ENCODE measurements around the gene DNAJB11. TPM values are rescaled to one million over a fixed set of nuclear protein-coding genes. Genes with fewer than 3 reads are reported as not detected.

Gene DNAJB11
- total RNA-seq, 1 experiment from 2014 or later, result 80.1 TPM

- Histone ChIP-seq H3K27me3 (no peaks in the 10 kb centered on the region), H3K4me3 (peak overlapping the region; percentile 30), H3K4me1 (no peaks in the 10 kb centered on the region; the same call in 1 of the 2 replicates), H3K36me3 (no peaks in the 10 kb centered on the region), H3K9me3 (replicated peaks) (no peaks in the 10 kb centered on the region), H3K27ac (no peak overlapping the region)
- peak; percentile 17 to 36 for DNase-seq
Observed at GRCh38 chr3:186596568-186597287, 26.2 kb downstream of the DNAJB11 start.

GRCh38 chr3:186598108-186598784 is 27.7 kb downstream of the DNAJB11 start:
- H3K9me3 ChIP-seq (replicated peaks), result no peaks in the 10 kb centered on the region
- DNase-seq, result no peak
- H3K4me3 ChIP-seq, result no peak overlapping the region
- no peaks in the 10 kb centered on the region; the same call in 1 of the 2 replicates for H3K4me1 ChIP-seq
- no peak overlapping the region for H3K27ac ChIP-seq
- H3K27me3 ChIP-seq, result no peaks in the 10 kb centered on the region
- H3K36me3 ChIP-seq, result no peaks in the 10 kb centered on the region

GRCh38 chr3:186598794-186599141 is 28.2 kb downstream of the DNAJB11 start:
- H3K36me3 ChIP-seq, result no peaks in the 10 kb centered on the region
- no peak overlapping the region for H3K27ac ChIP-seq
- no peak overlapping the region for H3K4me3 ChIP-seq
- no peaks in the 10 kb centered on the region for H3K9me3 ChIP-seq (replicated peaks)
- no peaks in the 10 kb centered on the region for H3K27me3 ChIP-seq
- H3K4me1 ChIP-seq, result no peaks in the 10 kb centered on the region; the same call in 1 of the 2 replicates
- no peak for DNase-seq

- no peak overlapping the region for H3K4me3 ChIP-seq
- no peak for DNase-seq
- H3K36me3 ChIP-seq, result no peaks in the 10 kb centered on the region
- no peak overlapping the region for H3K27ac ChIP-seq
- no peaks in the 10 kb centered on the region for H3K27me3 ChIP-seq
- H3K9me3 ChIP-seq (replicated peaks), result no peaks in the 10 kb centered on the region
- H3K4me1 ChIP-seq, result no peaks in the 10 kb centered on the region; the same call in 1 of the 2 replicates
Observed at GRCh38 chr3:186599142-186599784, 28.7 kb downstream of the DNAJB11 start.

- H3K9me3 ChIP-seq (replicated peaks), result no peaks in the 10 kb centered on the region
- no peak for DNase-seq
Observed at GRCh38 chr3:186599785-186600166, 29.3 kb downstream of the DNAJB11 start.

GRCh38 chr3:186600896-186601295 is 30.4 kb downstream of the DNAJB11 start:
- Histone ChIP-seq H3K4me3 (no peak overlapping the region), H3K9me3 (replicated peaks) (no peaks in the 10 kb centered on the region), H3K36me3 (no peaks in the 10 kb centered on the region), H3K27me3 (no peaks in the 10 kb centered on the region), H3K27ac (no peak overlapping the region), H3K4me1 (no peaks in the 10 kb centered on the region; the same call in 1 of the 2 replicates)
- DNase-seq, result no peak

More at GRCh38 chr3:186599785-186600166, 29.3 kb downstream of the DNAJB11 start:
- H3K27ac ChIP-seq, result no peak overlapping the region
- no peaks in the 10 kb centered on the region for H3K36me3 ChIP-seq
- no peaks in the 10 kb centered on the region; the same call in 1 of the 2 replicates for H3K4me1 ChIP-seq
- H3K27me3 ChIP-seq, result no peaks in the 10 kb centered on the region
- no peak overlapping the region for H3K4me3 ChIP-seq

GRCh38 chr3:186603159-186603558 is 32.6 kb downstream of the DNAJB11 start:
- Histone ChIP-seq H3K9me3 (replicated peaks) (no peaks in the 10 kb centered on the region), H3K36me3 (no peaks in the 10 kb centered on the region), H3K4me3 (no peak overlapping the region), H3K27me3 (no peaks in the 10 kb centered on the region), H3K4me1 (no peaks in the 10 kb centered on the region), H3K27ac (no peak overlapping the region)
- DNase-seq, result no peak

- Histone ChIP-seq H3K36me3 (no peaks in the 10 kb centered on the region), H3K4me1 (no peaks in the 10 kb centered on the region), H3K9me3 (replicated peaks) (no peaks in the 10 kb centered on the region), H3K27me3 (no peaks in the 10 kb centered on the region), H3K27ac (no peak overlapping the region), H3K4me3 (no peak overlapping the region)
- no peak for DNase-seq
Observed at GRCh38 chr3:186605078-186605477, 34.6 kb downstream of the DNAJB11 start.

- Histone ChIP-seq H3K27me3 (no peaks in the 10 kb centered on the region), H3K27ac (no peak overlapping the region), H3K36me3 (no peaks in the 10 kb centered on the region), H3K4me1 (no peaks in the 10 kb centered on the region), H3K4me3 (no peak overlapping the region), H3K9me3 (replicated peaks) (no peaks in the 10 kb centered on the region)
- no peak for DNase-seq
Observed at GRCh38 chr3:186605561-186606545, 35.3 kb downstream of the DNAJB11 start.

GRCh38 chr3:186608624-186609215 is 38.2 kb downstream of the DNAJB11 start:
- Histone ChIP-seq H3K4me3 (no peak overlapping the region), H3K36me3 (no peaks in the 10 kb centered on the region), H3K27me3 (no peaks in the 10 kb centered on the region), H3K4me1 (no peaks in the 10 kb centered on the region), H3K27ac (no peak overlapping the region), H3K9me3 (replicated peaks) (no peaks in the 10 kb centered on the region)
- DNase-seq, result no peak

- Histone ChIP-seq H3K27me3 (no peaks in the 10 kb centered on the region), H3K27ac (no peak overlapping the region), H3K4me1 (no peaks in the 10 kb centered on the region), H3K9me3 (replicated peaks) (no peaks in the 10 kb centered on the region), H3K4me3 (no peak overlapping the region), H3K36me3 (no peaks in the 10 kb centered on the region)
- peak in 1 of 2 experiments; percentile 30 for DNase-seq
Observed at GRCh38 chr3:186609247-186609868, 38.8 kb downstream of the DNAJB11 start.

- H3K4me1 ChIP-seq, result no peaks in the 10 kb centered on the region
- H3K27me3 ChIP-seq, result no peaks in the 10 kb centered on the region
- no peak overlapping the region for H3K4me3 ChIP-seq
- no peak for DNase-seq
- H3K36me3 ChIP-seq, result no peaks in the 10 kb centered on the region
- H3K9me3 ChIP-seq (replicated peaks), result no peaks in the 10 kb centered on the region
- H3K27ac ChIP-seq, result no peak overlapping the region
Observed at GRCh38 chr3:186612065-186612464, 41.5 kb downstream of the DNAJB11 start.

GRCh38 chr3:186612721-186613636 is 42.5 kb downstream of the DNAJB11 start, which contains the start of gene AHSG:
AHSG (plus strand) TSS chr3:186613060; CDS start chr3:186613142, 82 bp downstream.
- Histone ChIP-seq H3K27me3 (no peaks in the 10 kb centered on the region), H3K27ac (no peak within 1 kb of the TSS), H3K9me3 (replicated peaks) (no peaks in the 10 kb centered on the region), H3K36me3 (no peaks in the 10 kb centered on the region), H3K4me1 (no peaks in the 10 kb centered on the region), H3K4me3 (no peak within 1 kb of the TSS)
- DNase-seq, result no peak

Measured in SJCRH30 (cell line).